CD14-positive monocyte (primary cell): Measurements from ENCODE around the gene MIDN. TPM values are rescaled to one million over a fixed set of nuclear protein-coding genes. Genes with fewer than 3 reads are reported as not detected.

Experiments
- DNase-seq, 3 donors: peaks; one replicate each; pipeline ENCODE4 v3.0.0-alpha.2; 2011 to 2022
- H2AFZ ChIP-seq: 2 replicates; pipeline ENCODE4 v1.6.0; 2012; ENCODE audit warnings: mild to moderate bottlenecking, low read depth, low read length, inconsistent platforms; ENCODE audit not compliant: insufficient read depth, poor library complexity, severe bottlenecking
- H3K27ac ChIP-seq, 2 donors: 1 replicate in 1 of 2; 2 replicates in 1 of 2; pipeline ENCODE4 v1.5.1; 2012 to 2013; ENCODE audit warnings: low read length in 2 of 2, control low read depth in 1 of 2, inconsistent platforms in 1 of 2, low read depth in 1 of 2, mild to moderate bottlenecking in 1 of 2
- H3K27me3 ChIP-seq, 2 donors: one replicate each; pipeline versions ENCODE4 v1.6.0 to v1.6.1; 2011 to 2013; ENCODE audit warnings: low read length in 2 of 2; ENCODE audit not compliant: control insufficient read depth in 2 of 2, insufficient read depth in 2 of 2
- H3K36me3 ChIP-seq, 2 donors: replicated peaks in 1 of 2; 1 replicate in 1 of 2; 2 replicates in 1 of 2; pipeline versions ENCODE4 v1.5.1 to v1.6.1; 2012 to 2013; ENCODE audit warnings: low read length in 2 of 2, control low read depth in 1 of 2, inconsistent platforms in 1 of 2, mild to moderate bottlenecking in 1 of 2; ENCODE audit not compliant: insufficient read depth in 2 of 2, control insufficient read depth in 1 of 2
- H3K4me1 ChIP-seq, 2 donors: 1 replicate in 1 of 2; 2 replicates in 1 of 2; pipeline versions ENCODE4 v1.5.1 to v1.6.1; 2012 to 2013; ENCODE audit warnings: low read length in 2 of 2, control low read depth in 1 of 2, inconsistent platforms in 1 of 2, mild to moderate bottlenecking in 1 of 2, moderate library complexity in 1 of 2; ENCODE audit not compliant: insufficient read depth in 2 of 2, control insufficient read depth in 1 of 2
- H3K4me2 ChIP-seq: replicated peaks from 2 replicates; pipeline ENCODE3; 2012; ENCODE audit warnings: low read length, moderate library complexity, mild to moderate bottlenecking; ENCODE audit not compliant: poor library complexity, severe bottlenecking; ENCODE audit errors: extremely low read depth
- H3K4me3 ChIP-seq, 3 experiments: fragments of 200-600 bp in 1 of 3; sonication (generic) in 1 of 3; replicated peaks in 1 of 3; 1 replicate in 2 of 3; 2 replicates in 1 of 3; pipeline ENCODE4 v1.5.1; 2011 to 2013; ENCODE audit warnings: low read length in 3 of 3, mild to moderate bottlenecking in 3 of 3, control low read depth in 2 of 3, low read depth in 2 of 3, inconsistent platforms in 1 of 3, moderate library complexity in 1 of 3
- H3K79me2 ChIP-seq: 2 replicates; pipeline ENCODE4 v1.6.0; 2012; ENCODE audit warnings: mild to moderate bottlenecking, control low read depth, inconsistent platforms, low read length, moderate library complexity; ENCODE audit not compliant: insufficient read depth
- H3K9ac ChIP-seq: 2 replicates; pipeline ENCODE4 v1.6.0; 2017; ENCODE audit warnings: low read length, mild to moderate bottlenecking; ENCODE audit not compliant: insufficient read depth, poor library complexity, severe bottlenecking
- H3K9me3 ChIP-seq, 2 donors: replicated peaks in 1 of 2; 1 replicate in 1 of 2; 2 replicates in 1 of 2; pipeline versions ENCODE4 v1.5.1 to v1.6.1; 2012 to 2013; ENCODE audit warnings: low read length in 2 of 2, control low read depth in 1 of 2; ENCODE audit not compliant: control insufficient read depth in 1 of 2, insufficient read depth in 1 of 2
- H4K20me1 ChIP-seq: 2 replicates; pipeline ENCODE4 v1.6.0; 2012; ENCODE audit warnings: mild to moderate bottlenecking, low read length, control low read depth, moderate library complexity; ENCODE audit not compliant: insufficient read depth
- H3K27ac Mint-ChIP-seq, 7 donors: one replicate each; pipeline ENCODE4 v1.8.0; 2020; ENCODE audit warnings: mild to moderate bottlenecking in 7 of 7, mixed read lengths in 7 of 7, moderate library complexity in 6 of 7, inconsistent platforms in 2 of 7
- H3K27me3 Mint-ChIP-seq, 3 donors: one replicate each; pipeline ENCODE4 v1.8.0; 2021 to 2022; ENCODE audit warnings: low read depth in 3 of 3, mild to moderate bottlenecking in 3 of 3, mixed read lengths in 3 of 3, moderate library complexity in 3 of 3, inconsistent platforms in 1 of 3
- H3K36me3 Mint-ChIP-seq, 2 donors: one replicate each; pipeline ENCODE4 v1.8.0; 2020; ENCODE audit warnings: mixed read lengths in 2 of 2, inconsistent platforms in 1 of 2, mild to moderate bottlenecking in 1 of 2
- H3K4me1 Mint-ChIP-seq: one replicate; pipeline ENCODE4 v1.8.0; 2020; ENCODE audit warnings: mild to moderate bottlenecking, mixed read lengths
- H3K4me3 Mint-ChIP-seq, 2 donors: one replicate each; pipeline ENCODE4 v1.8.0; 2020; ENCODE audit warnings: mild to moderate bottlenecking in 2 of 2, mixed read lengths in 2 of 2, moderate library complexity in 1 of 2
- H3K9me3 Mint-ChIP-seq, 7 donors: one replicate each; pipeline ENCODE4 v1.8.0; 2020 to 2022; ENCODE audit warnings: mixed read lengths in 7 of 7, mild to moderate bottlenecking in 6 of 7, moderate library complexity in 6 of 7, inconsistent platforms in 2 of 7
- WGBS: methylation state at CpG from one replicate; pipeline ENCODE4 v1.1.5; 2013; ENCODE audit warnings: missing lambda C conversion rate; ENCODE audit not compliant: insufficient coverage; 5-methylcytosine and 5-hydroxymethylcytosine counted together
- intact Hi-C, 2 donors: fragments of 100-400 bp; cut with micrococcal nuclease; formaldehyde crosslinking; loops; one replicate each; pipeline versions ENCODE4 v1.15.0 to v1.15.1; 2023
- polyA plus RNA-seq, 3 donors: library from polyadenylated mRNA; depleted of rRNA in 1 of 3; unstranded in 2 of 3; stranded (reverse) in 1 of 3; fragments of 300-500 nt in 2 of 3; fragments of >200 nt in 1 of 3; fragmentation: Illumina TruSeq in 2 of 3; gene quantifications; 1 replicate in 2 of 3; 2 replicates in 1 of 3; pipeline ENCODE4 v1.2.3, GENCODE V29; 2012 to 2021
- TF ChIP-seq, protein P1 (sequence below): fragments of 200-600 bp; IDR thresholded peaks from one replicate; pipeline ENCODE4 v1.8.0; 2022; ENCODE audit warnings: antibody characterized with exemption, mild to moderate bottlenecking

Gene MIDN
- polyA plus RNA-seq, 3 donors: 5.6 to 301 (median 11.0) TPM

GRCh38 chr19:1220976-1221903 is 27.1 kb upstream of the MIDN start:
- H3K36me3 ChIP-seq: peaks cover 52 to 69% of the 10 kb centered on the region in 2 donors
- TF ChIP-seq, protein P1, sequence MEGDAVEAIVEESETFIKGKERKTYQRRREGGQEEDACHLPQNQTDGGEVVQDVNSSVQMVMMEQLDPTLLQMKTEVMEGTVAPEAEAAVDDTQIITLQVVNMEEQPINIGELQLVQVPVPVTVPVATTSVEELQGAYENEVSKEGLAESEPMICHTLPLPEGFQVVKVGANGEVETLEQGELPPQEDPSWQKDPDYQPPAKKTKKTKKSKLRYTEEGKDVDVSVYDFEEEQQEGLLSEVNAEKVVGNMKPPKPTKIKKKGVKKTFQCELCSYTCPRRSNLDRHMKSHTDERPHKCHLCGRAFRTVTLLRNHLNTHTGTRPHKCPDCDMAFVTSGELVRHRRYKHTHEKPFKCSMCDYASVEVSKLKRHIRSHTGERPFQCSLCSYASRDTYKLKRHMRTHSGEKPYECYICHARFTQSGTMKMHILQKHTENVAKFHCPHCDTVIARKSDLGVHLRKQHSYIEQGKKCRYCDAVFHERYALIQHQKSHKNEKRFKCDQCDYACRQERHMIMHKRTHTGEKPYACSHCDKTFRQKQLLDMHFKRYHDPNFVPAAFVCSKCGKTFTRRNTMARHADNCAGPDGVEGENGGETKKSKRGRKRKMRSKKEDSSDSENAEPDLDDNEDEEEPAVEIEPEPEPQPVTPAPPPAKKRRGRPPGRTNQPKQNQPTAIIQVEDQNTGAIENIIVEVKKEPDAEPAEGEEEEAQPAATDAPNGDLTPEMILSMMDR: peak; percentile 79

DNA sequence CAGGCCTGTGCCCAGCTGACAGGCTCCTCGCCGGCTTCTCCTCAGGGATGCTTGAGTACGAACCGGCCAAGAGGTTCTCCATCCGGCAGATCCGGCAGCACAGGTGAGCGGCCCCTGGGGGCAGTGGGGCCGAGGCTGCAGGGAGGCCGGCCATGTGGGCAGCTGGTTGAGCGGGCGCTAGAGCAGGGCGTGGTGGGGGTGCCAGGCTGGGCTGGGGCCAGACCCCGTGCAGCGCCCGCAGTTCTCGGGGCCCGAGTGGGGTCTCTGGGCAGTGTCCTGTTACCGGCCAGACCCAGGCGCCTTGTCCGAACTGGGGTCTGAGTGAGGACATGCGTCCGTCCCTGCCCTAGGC is 26.5 kb upstream of the MIDN start:
- no peak overlapping the region for H3K27ac ChIP-seq
- H3K9ac ChIP-seq: no peak overlapping the region
- H2AFZ ChIP-seq: no peak overlapping the region
- peaks cover 16 to 43% of the 10 kb centered on the region in 2 donors for H3K36me3 Mint-ChIP-seq
- H3K9me3 Mint-ChIP-seq: no peaks in the 10 kb centered on the region
- no peaks in the 10 kb centered on the region for H3K27me3 ChIP-seq
- peaks cover 53 to 69% of the 10 kb centered on the region in 2 donors for H3K36me3 ChIP-seq
- peaks cover 92% of the 10 kb centered on the region for H4K20me1 ChIP-seq
- TF ChIP-seq, protein P1: no peak
- WGBS: 98% methylated on average over 22 of the region's 22 CpGs
- H3K4me3 ChIP-seq: no peak overlapping the region
- H3K4me3 Mint-ChIP-seq: no peak overlapping the region
- H3K27ac Mint-ChIP-seq: peak overlapping the region in 1 of 7 donors; percentile 76
- H3K9me3 ChIP-seq: no peaks in the 10 kb centered on the region
- no peak for DNase-seq
- intact Hi-C loops: no loop called here
- H3K4me1 Mint-ChIP-seq: no peaks in the 10 kb centered on the region
- H3K27me3 Mint-ChIP-seq: peaks cover 0 to 2% (median 0%) of the 10 kb centered on the region in 3 donors
- H3K4me1 ChIP-seq: no peaks in the 10 kb centered on the region
- H3K79me2 ChIP-seq: peaks cover 23% of the 10 kb centered on the region
- no peak overlapping the region for H3K4me2 ChIP-seq

More at GRCh38 chr19:1220976-1221903, 27.1 kb upstream of the MIDN start:
- Mint-ChIP-seq H3K27ac (no peak overlapping the region), H3K9me3 (no peaks in the 10 kb centered on the region), H3K4me3 (no peak overlapping the region), H3K36me3 (peaks cover 17 to 49% of the 10 kb centered on the region in 2 donors), H3K27me3 (peaks cover 0 to 2% (median 2%) of the 10 kb centered on the region in 3 donors), H3K4me1 (no peaks in the 10 kb centered on the region)
- WGBS: 91% methylated on average over 33 of the region's 38 CpGs
- Histone ChIP-seq H3K79me2 (peaks cover 29% of the 10 kb centered on the region), H3K27ac (no peak overlapping the region), H4K20me1 (peaks cover 95% of the 10 kb centered on the region), H3K27me3 (no peaks in the 10 kb centered on the region), H3K9me3 (no peaks in the 10 kb centered on the region), H3K4me2 (no peak overlapping the region), H3K4me1 (no peaks in the 10 kb centered on the region), H3K4me3 (no peak overlapping the region), H2AFZ (no peak overlapping the region), H3K9ac (no peak overlapping the region)
- intact Hi-C loops: no loop called here
- peak in 1 of 3 donors; percentile 33 for DNase-seq
